ENCODE data around the gene CACNA1C. TPM values are rescaled to one million over a fixed set of nuclear protein-coding genes. Genes with fewer than 3 reads are reported as not detected.

CACNA1C gene
- total RNA-seq, 1 experiment from 2014 or later = 1.1 TPM

GRCh38 chr12:2691006-2691344 lies 638.2 kb downstream of the CACNA1C start:
- H3K4me1 ChIP-seq (ENCODE audit: insufficient read depth, low read length) = no peaks in the 10 kb centered on the region; the same call in 1 of the 2 replicates
- no peak overlapping the region for H2BK5ac ChIP-seq (ENCODE audit: insufficient read length, low read length)
- H2AFZ ChIP-seq (ENCODE audit: low read length) = no peak overlapping the region
- no peak overlapping the region for H2BK12ac ChIP-seq (ENCODE audit: insufficient read length, low read depth, low read length)
- H4K91ac ChIP-seq (ENCODE audit: insufficient read length, low read depth, low read length) = no peak overlapping the region
- H3K9ac ChIP-seq (ENCODE audit: extremely low read depth, insufficient read length, low read length) = no peak overlapping the region
- Mint-ChIP-seq H3K4me3 (peak overlapping the region; percentile 78 to 87), H3K36me3 (ENCODE audit: insufficient read depth in 1 of 3, low read depth in 3 of 3) (no peaks in the 10 kb centered on the region), H3K4me1 (peaks cover 23 to 26% of the 10 kb centered on the region in 2 experiments), H3K9me3 (no peaks in the 10 kb centered on the region), H3K27me3 (ENCODE audit: low read depth) (peaks cover 51% of the 10 kb centered on the region), H3K27ac (no peak overlapping the region)
- H4K8ac ChIP-seq (replicated peaks; ENCODE audit: insufficient read length, low read depth, low read length) = no peak overlapping the region
- H2BK120ac ChIP-seq (ENCODE audit: low read depth, low read length, poor library complexity, severe bottlenecking) = no peak overlapping the region
- H3K18ac ChIP-seq (ENCODE audit: insufficient read length, low read depth, low read length) = peak overlapping the region; percentile 43
- H3K27me3 ChIP-seq (ENCODE audit: insufficient read depth, low read length) = no peaks in the 10 kb centered on the region; the same call in 1 of the 2 replicates
- H3K14ac ChIP-seq (ENCODE audit: insufficient read depth, low read length) = peak overlapping the region; percentile 63
- H3K56ac ChIP-seq (ENCODE audit: insufficient read length, low read depth, low read length) = no peak overlapping the region
- DNase-seq = peak; percentile 82
- peak; percentile 65 for TF ChIP-seq CTCF (conservative IDR thresholded peaks at IDR 0.05)
- no CpG with 5 or more reads among the region's 28 CpGs for WGBS (ENCODE audit: extremely low coverage, insufficient read length, low lambda C conversion rate)
- H3K4me2 ChIP-seq (ENCODE audit: insufficient read depth, insufficient read length, low read length) = peak overlapping the region; percentile 59
- H2BK20ac ChIP-seq (ENCODE audit: low read depth, low read length, poor library complexity, severe bottlenecking) = no peak overlapping the region
- no peak overlapping the region for H3T11ph ChIP-seq (ENCODE audit: low read length)
- no peak overlapping the region for H2BK15ac ChIP-seq (ENCODE audit: low read depth, low read length)
- no peaks in the 10 kb centered on the region for H3K9me3 ChIP-seq (ENCODE audit: control insufficient read depth, low read depth, low read length)
- no peaks in the 10 kb centered on the region for H3K79me2 ChIP-seq (ENCODE audit: insufficient read depth, low read length)
- no peak overlapping the region for H3K4ac ChIP-seq (ENCODE audit: low read depth, low read length)
- H3K23me2 ChIP-seq (ENCODE audit: insufficient read length, low read depth, low read length, poor library complexity, severe bottlenecking) = peaks cover 5% of the 10 kb centered on the region
- H2AK5ac ChIP-seq (ENCODE audit: insufficient read length, low read length) = no peak overlapping the region
- H3K23ac ChIP-seq (ENCODE audit: insufficient read length, low read depth, low read length) = no peak overlapping the region
- H4K5ac ChIP-seq (ENCODE audit: insufficient read length, low read depth, low read length) = no peak overlapping the region
- H3K79me1 ChIP-seq (ENCODE audit: insufficient read depth, low read depth, low read length, poor library complexity, severe bottlenecking) = no peaks in the 10 kb centered on the region
- H3K27ac ChIP-seq (ENCODE audit: insufficient read length, low read depth, low read length) = no peak overlapping the region
- H4K20me1 ChIP-seq (ENCODE audit: control insufficient read depth, insufficient read depth, insufficient read length) = no peaks in the 10 kb centered on the region

All from H9 (cell line).